Cardiac muscle cell (in vitro differentiated cells and primary cell): ENCODE results near the gene FOXR2. TPM values are rescaled to one million over a fixed set of nuclear protein-coding genes. Genes with fewer than 3 reads are reported as not detected.

Source experiments
- DNase-seq, 2 donors: peaks; one replicate each; pipeline versions ENCODE4 v3.0.0 to v3.0.0-alpha.2; 2010 to 2017; ENCODE audit warnings: low read depth in 1 of 2, low spot score in 1 of 2
- H3K27ac ChIP-seq: fragments of 200-600 bp; sonication (generic); 2 replicates; pipeline ENCODE4 v1.5.1; 2016
- H3K27me3 ChIP-seq: fragments of 200-600 bp; sonication (generic); 2 replicates; pipeline ENCODE4 v1.6.0; 2016; ENCODE audit warnings: control low read depth
- H3K36me3 ChIP-seq: fragments of 200-600 bp; sonication (generic); 2 replicates; pipeline ENCODE4 v1.5.1; 2016; ENCODE audit warnings: control low read depth
- H3K4me1 ChIP-seq: fragments of 200-600 bp; sonication (generic); 2 replicates; pipeline ENCODE4 v1.8.1; 2017; ENCODE audit warnings: low read depth, mild to moderate bottlenecking, mixed run types
- H3K4me3 ChIP-seq: fragments of 200-600 bp; sonication (generic); 2 replicates; pipeline ENCODE4 v1.5.1; 2016; ENCODE audit warnings: mild to moderate bottlenecking
- H3K9me3 ChIP-seq: fragments of 200-600 bp; sonication (generic); 2 replicates; pipeline ENCODE4 v1.5.1; 2017; ENCODE audit warnings: low read depth, mild to moderate bottlenecking, control low read depth
- polyA plus RNA-seq: library from polyadenylated mRNA; unstranded; fragments of >200 nt; fragmentation: Nextera tagmentation; extraction: Ambion mirVana; gene quantifications from 2 replicates; pipeline ENCODE4 v1.2.1, GENCODE V29; 2016
- total RNA-seq: library from RNA; depleted of rRNA; stranded (reverse); fragments of >200 nt; gene quantifications from 2 replicates; pipeline ENCODE4 v1.2.3, GENCODE V29; 2016
- TF ChIP-seq, protein P1 (sequence below): IDR thresholded peaks from 2 replicates; pipeline ENCODE4 v1.5.1; 2012; ENCODE audit warnings: low read depth, mild to moderate bottlenecking, low read length

FOXR2 gene
- total and polyA plus RNA-seq, 2 experiments from 2014 or later, result not detected

DNA sequence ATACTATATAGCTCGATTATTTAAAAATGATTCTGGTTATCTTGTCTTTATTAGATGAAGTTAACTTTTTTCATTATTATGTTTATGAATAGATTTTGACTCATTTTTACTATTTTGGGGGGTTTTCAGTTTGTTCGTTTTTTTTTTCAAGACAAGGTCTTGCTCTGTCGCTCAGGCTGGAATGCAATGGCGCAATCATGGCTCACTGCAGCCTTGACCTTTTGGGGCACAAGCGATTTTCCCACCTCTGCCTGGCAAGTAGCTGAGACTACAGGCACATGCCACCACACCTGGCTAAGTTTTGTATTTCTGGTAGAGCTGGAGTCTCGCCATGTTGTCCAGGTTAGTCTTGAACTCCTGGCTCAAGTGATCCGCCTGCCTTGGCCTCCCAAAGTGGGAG lies 24.9 kb upstream of the FOXR2 start:
- no peaks in the 10 kb centered on the region for H3K4me1 ChIP-seq
- H3K27ac ChIP-seq, result no peak overlapping the region
- TF ChIP-seq, protein P1, sequence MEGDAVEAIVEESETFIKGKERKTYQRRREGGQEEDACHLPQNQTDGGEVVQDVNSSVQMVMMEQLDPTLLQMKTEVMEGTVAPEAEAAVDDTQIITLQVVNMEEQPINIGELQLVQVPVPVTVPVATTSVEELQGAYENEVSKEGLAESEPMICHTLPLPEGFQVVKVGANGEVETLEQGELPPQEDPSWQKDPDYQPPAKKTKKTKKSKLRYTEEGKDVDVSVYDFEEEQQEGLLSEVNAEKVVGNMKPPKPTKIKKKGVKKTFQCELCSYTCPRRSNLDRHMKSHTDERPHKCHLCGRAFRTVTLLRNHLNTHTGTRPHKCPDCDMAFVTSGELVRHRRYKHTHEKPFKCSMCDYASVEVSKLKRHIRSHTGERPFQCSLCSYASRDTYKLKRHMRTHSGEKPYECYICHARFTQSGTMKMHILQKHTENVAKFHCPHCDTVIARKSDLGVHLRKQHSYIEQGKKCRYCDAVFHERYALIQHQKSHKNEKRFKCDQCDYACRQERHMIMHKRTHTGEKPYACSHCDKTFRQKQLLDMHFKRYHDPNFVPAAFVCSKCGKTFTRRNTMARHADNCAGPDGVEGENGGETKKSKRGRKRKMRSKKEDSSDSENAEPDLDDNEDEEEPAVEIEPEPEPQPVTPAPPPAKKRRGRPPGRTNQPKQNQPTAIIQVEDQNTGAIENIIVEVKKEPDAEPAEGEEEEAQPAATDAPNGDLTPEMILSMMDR, result no peak
- H3K9me3 ChIP-seq, result no peaks in the 10 kb centered on the region
- no peaks in the 10 kb centered on the region for H3K27me3 ChIP-seq
- H3K36me3 ChIP-seq, result no peaks in the 10 kb centered on the region
- no peak for DNase-seq
- H3K4me3 ChIP-seq, result no peak overlapping the region

DNA sequence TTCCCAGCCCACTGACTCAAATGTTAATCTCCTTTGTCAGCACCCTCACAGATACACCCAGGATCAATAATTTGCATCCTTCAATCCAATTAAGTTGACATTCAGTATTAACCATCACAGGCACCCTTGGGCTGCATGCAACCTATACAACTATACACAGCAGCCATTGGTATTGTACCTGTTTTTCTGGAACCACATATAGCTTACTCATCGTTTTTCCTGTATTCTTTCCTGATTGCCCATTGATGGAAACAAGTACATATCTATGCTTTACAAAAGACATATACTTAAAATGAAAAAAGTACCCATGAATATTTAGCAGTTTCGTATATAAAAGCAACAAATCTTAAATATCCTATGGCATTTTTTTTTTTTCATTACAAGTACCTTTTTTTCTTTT lies 3.7 kb upstream of the FOXR2 start:
- Histone ChIP-seq H3K4me1 (no peaks in the 10 kb centered on the region), H3K9me3 (no peaks in the 10 kb centered on the region), H3K36me3 (no peaks in the 10 kb centered on the region), H3K4me3 (no peak overlapping the region), H3K27me3 (no peaks in the 10 kb centered on the region), H3K27ac (no peak overlapping the region)
- no peak for DNase-seq
- TF ChIP-seq, protein P1, result no peak

DNA sequence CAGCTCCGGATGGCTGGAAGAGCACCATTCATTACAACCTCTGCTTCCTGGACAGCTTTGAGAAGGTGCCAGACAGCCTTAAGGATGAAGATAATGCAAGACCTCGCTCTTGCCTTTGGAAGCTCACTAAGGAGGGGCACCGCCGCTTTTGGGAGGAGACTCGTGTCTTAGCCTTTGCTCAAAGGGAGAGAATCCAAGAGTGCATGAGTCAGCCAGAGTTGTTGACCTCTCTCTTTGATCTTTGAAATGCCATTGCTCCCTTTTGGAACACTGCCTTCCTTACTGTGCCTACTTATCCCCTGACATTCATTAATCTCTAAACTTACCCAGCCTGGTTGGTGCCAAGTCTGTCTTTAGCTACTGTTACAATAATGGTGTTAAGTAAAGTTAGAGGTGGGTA lies 1.2 kb downstream of the FOXR2 start:
- no peak overlapping the region for H3K27ac ChIP-seq
- no peak overlapping the region for H3K4me3 ChIP-seq
- TF ChIP-seq, protein P1, result no peak
- no peaks in the 10 kb centered on the region for H3K36me3 ChIP-seq
- no peaks in the 10 kb centered on the region for H3K27me3 ChIP-seq
- H3K9me3 ChIP-seq, result no peaks in the 10 kb centered on the region
- H3K4me1 ChIP-seq, result no peaks in the 10 kb centered on the region
- DNase-seq, result no peak

DNA sequence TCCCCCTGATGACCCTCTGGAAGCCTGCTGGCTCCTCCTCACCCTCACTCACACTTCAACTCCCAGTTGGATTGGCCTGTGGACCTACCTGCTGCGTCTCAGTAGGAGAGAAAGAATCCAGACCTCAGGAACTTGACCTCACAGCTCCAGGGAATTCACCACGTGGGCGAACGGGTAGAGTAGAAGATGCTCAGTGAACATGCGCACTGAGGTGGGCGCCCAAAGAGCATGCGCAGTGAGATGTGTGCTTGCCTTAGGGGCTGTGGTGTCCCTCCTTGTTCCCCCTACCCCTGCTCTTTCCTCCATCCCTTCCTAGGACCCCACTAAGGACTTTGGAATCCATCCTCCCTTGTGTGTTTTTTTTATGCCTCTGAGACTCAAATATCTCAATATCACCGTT lies 12.9 kb downstream of the FOXR2 start:
- no peak for DNase-seq
- Histone ChIP-seq H3K9me3 (no peaks in the 10 kb centered on the region), H3K27me3 (no peaks in the 10 kb centered on the region), H3K36me3 (no peaks in the 10 kb centered on the region), H3K27ac (no peak overlapping the region), H3K4me1 (no peaks in the 10 kb centered on the region), H3K4me3 (no peak overlapping the region)
- TF ChIP-seq, protein P1, result no peak

DNA sequence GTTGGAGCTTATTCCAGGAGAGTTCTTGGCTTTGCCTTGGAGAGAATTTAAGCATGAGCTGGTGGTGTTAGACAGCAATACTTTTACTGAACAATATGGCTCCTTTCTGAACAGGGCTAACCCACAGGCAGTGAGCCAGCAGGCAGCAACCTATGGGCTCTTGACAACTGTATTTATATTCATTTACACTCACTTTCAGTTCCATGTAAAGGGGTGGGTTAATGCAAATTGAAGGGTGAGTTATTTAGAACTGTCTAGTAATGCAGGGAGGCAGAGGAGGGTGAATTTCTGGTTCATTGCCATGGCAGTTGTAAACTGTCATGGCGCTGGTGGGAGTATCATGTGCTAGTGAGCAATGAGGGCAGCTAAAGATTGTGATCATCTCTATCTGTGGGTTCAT lies 15.7 kb downstream of the FOXR2 start:
- no peak for DNase-seq
- Histone ChIP-seq H3K9me3 (no peaks in the 10 kb centered on the region), H3K27me3 (no peaks in the 10 kb centered on the region), H3K4me3 (no peak overlapping the region), H3K27ac (no peak overlapping the region), H3K4me1 (no peaks in the 10 kb centered on the region), H3K36me3 (no peaks in the 10 kb centered on the region)
- TF ChIP-seq, protein P1, result no peak

DNA sequence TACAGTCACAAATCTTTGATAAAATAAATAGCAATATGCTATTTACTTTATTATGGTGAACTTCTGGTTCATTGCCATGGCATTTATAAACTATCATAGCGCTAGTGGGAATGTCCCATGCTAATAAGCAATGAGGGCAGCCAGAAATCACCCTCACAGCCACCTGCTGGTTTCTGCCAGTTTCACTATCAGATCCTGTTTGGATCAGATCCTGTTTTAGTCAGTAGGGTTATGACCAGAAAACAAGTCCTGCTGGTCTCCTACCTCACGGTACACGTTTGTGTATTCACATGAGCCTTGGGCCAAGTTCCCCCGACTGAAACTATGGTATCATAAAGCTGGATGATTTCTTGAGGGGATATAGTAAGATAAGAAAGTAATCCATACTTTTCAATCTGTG lies 17.7 kb downstream of the FOXR2 start:
- TF ChIP-seq, protein P1, result no peak
- Histone ChIP-seq H3K9me3 (no peaks in the 10 kb centered on the region), H3K27me3 (no peaks in the 10 kb centered on the region), H3K4me3 (no peak overlapping the region), H3K36me3 (no peaks in the 10 kb centered on the region), H3K4me1 (no peaks in the 10 kb centered on the region), H3K27ac (no peak overlapping the region)
- no peak for DNase-seq
